Measurements from ENCODE around the gene ROR1. TPM values are rescaled to one million over a fixed set of nuclear protein-coding genes. Genes with fewer than 3 reads are reported as not detected.

ROR1 gene
- total RNA-seq, 2 experiments from 2014 or later: 0.10 to 0.14 TPM

DNA sequence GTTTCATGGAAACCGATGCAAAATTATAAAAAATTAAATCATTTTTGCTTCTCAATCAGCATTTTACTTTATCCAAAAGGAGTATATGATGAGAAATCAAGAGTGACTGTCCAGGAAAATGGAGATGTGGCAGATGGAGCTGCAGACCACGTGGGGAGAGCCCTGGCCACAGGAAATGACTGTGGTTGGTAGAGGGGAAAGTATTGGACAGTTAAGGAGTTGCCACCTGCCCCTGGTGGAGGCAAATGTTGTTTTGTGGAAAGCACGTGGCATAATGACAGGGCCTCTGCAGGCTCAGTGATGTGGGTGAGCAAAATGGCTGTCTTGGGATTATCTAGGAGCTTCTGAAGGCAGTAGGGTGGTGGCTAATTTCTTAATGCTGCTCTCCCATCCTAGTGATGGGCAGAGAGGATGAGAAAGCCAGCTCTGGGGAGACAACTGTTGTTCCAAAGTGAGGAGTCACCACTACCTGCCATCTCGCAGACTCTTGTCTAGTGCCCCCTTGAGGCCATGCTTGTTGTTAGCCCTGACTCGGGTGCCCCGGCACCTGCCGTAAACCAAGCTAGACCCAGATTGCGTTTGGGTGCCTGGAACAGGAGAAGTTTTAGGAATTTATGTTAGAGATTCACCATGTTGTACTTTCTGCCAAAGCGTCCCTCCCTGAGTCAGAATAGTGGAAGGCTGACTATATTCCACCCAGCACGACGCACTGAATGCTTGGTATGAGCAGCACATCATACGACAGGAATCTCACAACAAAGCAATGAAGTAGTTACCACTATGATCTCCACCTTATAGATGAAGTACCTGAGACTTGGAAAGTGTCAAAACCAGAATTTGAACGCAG lies 144.0 kb downstream of the ROR1 start:
- intact Hi-C loops (cut with micrococcal nuclease): loop anchor here (5.0 kb wide), 2 partner anchors 145 to 325 kb away; partner anchors contain the start of gene ROR1
- no peaks in the 10 kb centered on the region for H3K9me3 Mint-ChIP-seq
- no peaks in the 10 kb centered on the region for H3K36me3 Mint-ChIP-seq (ENCODE audit: low read depth)
- no peaks in the 10 kb centered on the region for H3K27me3 Mint-ChIP-seq (ENCODE audit: low read depth)
- H3K4me1 Mint-ChIP-seq (ENCODE audit: low read depth): no peaks in the 10 kb centered on the region
- CTCF ChIA-PET: interaction anchor here (0.6 to 1.5 kb wide), 4 partner anchors 11 to 315 kb away, joined by 3 to 6 read pairs (median 4); no protein-coding TSS in a partner anchor
- no peak overlapping the region for H3K27ac Mint-ChIP-seq
- DNase-seq: peak; percentile 42
- no peak overlapping the region for H3K4me3 Mint-ChIP-seq

DNA sequence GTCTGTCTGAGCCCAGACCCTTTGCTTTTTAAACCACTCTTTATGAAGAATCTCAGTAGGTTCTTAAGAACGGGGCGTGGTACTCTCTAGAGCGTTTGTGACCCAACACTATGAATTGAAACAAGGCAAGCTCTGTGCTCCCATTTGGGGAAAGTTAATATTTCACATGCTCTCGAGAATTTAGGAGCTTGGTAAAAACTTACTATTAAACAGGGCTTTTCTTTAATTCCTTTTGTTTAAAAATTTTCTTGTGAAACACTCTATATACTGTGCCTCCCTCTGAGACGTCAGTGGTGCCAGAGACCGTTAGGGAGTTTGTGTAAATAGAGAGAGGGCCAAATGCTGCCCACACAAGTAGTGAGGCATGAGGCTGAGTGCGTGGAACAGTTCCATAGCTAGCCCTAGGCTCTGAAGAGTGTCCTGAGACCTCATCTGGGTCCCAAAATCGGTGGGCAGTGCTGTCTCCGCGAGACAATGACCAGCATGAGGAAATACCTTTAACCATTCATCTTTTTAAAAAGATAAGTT lies 144.7 kb downstream of the ROR1 start:
- intact Hi-C loops (cut with micrococcal nuclease): loop anchor here (5.0 kb wide), 2 partner anchors 146 to 324 kb away; partner anchors contain the start of gene ROR1
- no peak for DNase-seq
- H3K4me3 Mint-ChIP-seq: no peak overlapping the region
- no peaks in the 10 kb centered on the region for H3K27me3 Mint-ChIP-seq (ENCODE audit: low read depth)
- H3K36me3 Mint-ChIP-seq (ENCODE audit: low read depth): no peaks in the 10 kb centered on the region
- no peaks in the 10 kb centered on the region for H3K4me1 Mint-ChIP-seq (ENCODE audit: low read depth)
- H3K27ac Mint-ChIP-seq: no peak overlapping the region
- CTCF ChIA-PET: interaction anchor here (0.9 to 1.5 kb wide), 3 partner anchors 10 to 226 kb away, joined by 3 to 6 read pairs (median 3); no protein-coding TSS in a partner anchor
- no peaks in the 10 kb centered on the region for H3K9me3 Mint-ChIP-seq

DNA sequence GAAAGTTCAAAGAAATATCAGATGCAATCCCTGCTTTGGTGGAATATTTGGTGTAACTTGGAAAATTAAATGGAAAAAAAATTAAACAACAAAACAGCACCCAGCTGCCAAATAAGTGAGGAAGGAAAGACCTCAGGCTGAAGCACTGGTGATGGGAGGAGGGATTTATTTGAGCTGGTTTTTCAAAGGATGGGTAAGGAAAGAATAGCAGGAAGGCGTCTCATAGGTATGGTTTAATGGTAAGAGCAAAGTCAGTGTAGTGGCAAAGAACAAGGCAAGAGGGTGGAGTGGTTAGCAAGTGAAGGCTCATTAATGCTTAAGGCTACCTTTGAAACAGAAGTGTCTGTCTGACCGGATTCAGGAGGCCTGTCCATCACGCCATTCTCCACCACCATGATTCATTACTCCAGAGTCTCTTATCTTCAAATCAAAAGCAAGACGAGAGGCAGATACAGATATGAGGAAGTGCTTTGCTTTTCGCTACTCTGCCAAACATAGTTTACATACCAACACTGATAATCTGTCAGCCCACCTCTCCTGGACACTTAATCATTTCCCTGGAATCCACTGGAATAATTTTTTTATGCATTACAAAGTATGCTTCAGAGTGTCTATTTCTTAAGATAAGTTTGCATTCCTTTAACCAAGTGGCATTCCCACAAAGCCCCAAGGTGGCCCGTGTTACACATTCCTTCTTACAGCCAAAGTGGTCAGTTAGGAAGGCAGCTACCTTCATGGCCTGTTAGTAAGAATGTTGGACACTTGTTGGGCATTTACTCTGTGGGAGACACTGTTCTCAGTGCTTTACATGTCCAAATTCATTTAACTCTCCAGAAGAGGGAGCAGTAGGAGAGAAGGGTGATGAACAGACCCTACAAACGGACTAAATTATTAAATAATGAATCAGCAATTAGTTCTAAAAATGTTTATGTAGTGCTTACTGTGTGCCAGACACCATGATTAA lies 146.6 kb downstream of the ROR1 start:
- no peak for DNase-seq
- intact Hi-C loops (cut with micrococcal nuclease): loop anchor here (5.0 kb wide), 1 partner anchor 217 kb away; no protein-coding TSS in a partner anchor
- Mint-ChIP-seq H3K9me3 (no peaks in the 10 kb centered on the region), H3K4me1 (ENCODE audit: low read depth) (no peaks in the 10 kb centered on the region), H3K27me3 (ENCODE audit: low read depth) (no peaks in the 10 kb centered on the region), H3K36me3 (ENCODE audit: low read depth) (no peaks in the 10 kb centered on the region), H3K27ac (no peak overlapping the region), H3K4me3 (no peak overlapping the region)
- CTCF ChIA-PET: no interaction called here

DNA sequence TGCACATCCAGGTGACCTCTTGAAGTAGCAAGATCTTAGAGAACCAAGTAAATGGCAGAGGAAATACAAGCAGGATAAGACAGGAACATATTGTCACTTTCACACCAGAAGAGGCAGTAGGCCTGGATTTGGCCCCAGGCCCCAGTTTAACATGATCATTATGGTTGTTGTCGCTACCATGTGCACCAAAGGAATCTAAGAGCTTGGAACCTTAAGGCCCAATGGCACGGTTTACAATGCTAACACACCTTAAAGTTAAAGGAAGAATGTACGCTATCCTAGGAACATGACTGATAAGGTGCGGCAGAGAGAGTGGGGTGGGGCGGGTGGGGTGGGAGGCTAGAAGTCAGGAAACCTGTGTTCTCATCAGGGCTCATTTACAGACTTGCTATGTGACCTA lies 147.5 kb downstream of the ROR1 start:
- Mint-ChIP-seq H3K4me1 (ENCODE audit: low read depth) (no peaks in the 10 kb centered on the region), H3K27me3 (ENCODE audit: low read depth) (no peaks in the 10 kb centered on the region), H3K9me3 (no peaks in the 10 kb centered on the region), H3K27ac (no peak overlapping the region), H3K4me3 (no peak overlapping the region), H3K36me3 (ENCODE audit: low read depth) (no peaks in the 10 kb centered on the region)
- intact Hi-C loops (cut with micrococcal nuclease): loop anchor here (5.0 kb wide), 1 partner anchor 216 kb away; no protein-coding TSS in a partner anchor
- DNase-seq: no peak
- CTCF ChIA-PET: no interaction called here

DNA sequence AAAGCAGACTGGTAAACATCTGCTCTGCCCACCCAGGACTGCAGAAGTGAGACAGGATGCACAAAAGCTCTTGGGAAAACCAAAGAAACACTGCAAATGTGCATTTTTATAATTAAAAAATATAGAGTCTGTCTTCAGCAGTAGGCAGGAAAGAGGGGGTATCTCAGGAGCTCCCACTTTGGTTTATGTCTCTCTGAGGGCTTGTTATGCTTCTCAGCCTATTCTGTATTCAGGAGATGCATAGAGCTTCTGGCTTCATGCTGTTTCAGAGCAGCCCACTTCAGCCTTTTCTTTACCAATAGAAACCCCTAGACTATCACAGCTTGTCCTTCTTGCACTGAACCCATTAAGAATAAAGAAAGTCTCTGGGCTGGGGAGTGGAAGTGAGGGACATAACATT lies 148.0 kb downstream of the ROR1 start:
- H3K9me3 Mint-ChIP-seq: no peaks in the 10 kb centered on the region
- no peak overlapping the region for H3K27ac Mint-ChIP-seq
- CTCF ChIA-PET: interaction anchor here (1.4 kb wide), 1 partner anchor 216 kb away, joined by 4 read pairs; no protein-coding TSS in a partner anchor

DNA sequence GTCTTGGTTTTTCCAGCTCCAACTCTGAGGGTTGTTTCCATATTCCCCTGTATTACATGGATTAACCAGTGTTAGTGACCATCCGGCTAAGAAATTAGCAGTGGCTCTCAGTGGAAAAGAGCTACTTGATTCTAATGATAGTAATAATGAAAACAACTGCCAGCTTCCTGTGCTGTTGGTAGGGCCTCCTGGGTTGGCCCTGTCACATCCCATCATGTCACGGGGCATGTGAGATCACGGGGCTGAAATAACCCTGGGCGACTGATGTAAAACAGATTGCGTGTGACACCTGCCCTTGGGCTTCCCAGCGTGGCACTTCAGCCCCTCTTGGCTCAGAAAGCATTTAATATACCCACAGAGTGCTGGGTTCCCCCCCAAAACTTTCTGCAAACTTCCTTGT lies 149.0 kb downstream of the ROR1 start:
- no peaks in the 10 kb centered on the region for H3K27me3 Mint-ChIP-seq (ENCODE audit: low read depth)
- H3K27ac Mint-ChIP-seq: no peak overlapping the region

More for the DNA sequence above, 148.0 kb downstream of the ROR1 start:
- Mint-ChIP-seq H3K4me3 (no peak overlapping the region), H3K4me1 (ENCODE audit: low read depth) (no peaks in the 10 kb centered on the region), H3K27me3 (ENCODE audit: low read depth) (no peaks in the 10 kb centered on the region), H3K36me3 (ENCODE audit: low read depth) (no peaks in the 10 kb centered on the region)
- intact Hi-C loops (cut with micrococcal nuclease): loop anchor here (5.0 kb wide), 1 partner anchor 215 kb away; no protein-coding TSS in a partner anchor
- DNase-seq: no peak

DNA sequence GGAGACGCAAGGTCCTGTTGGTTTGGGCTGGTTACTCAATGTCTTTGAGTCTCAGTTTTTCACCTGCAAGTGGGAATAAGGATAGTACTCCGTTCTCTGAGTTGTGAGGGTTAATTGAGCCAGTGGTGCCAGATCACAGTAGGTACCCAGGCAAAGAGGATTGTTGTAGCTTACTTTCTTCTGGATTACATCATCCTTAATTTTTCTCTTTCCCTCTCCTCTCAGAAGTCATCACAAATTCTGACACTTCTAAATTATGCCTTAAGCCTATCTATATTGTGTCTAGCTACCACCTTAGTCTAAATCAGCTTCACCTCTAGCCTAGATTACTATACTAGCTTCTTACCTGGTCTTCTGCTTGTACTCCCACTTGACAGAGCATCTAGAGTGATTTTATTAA lies 149.5 kb downstream of the ROR1 start:
- H3K9me3 Mint-ChIP-seq: no peaks in the 10 kb centered on the region
- H3K27me3 Mint-ChIP-seq (ENCODE audit: low read depth): no peaks in the 10 kb centered on the region
- CTCF ChIA-PET: interaction anchor here (1.2 kb wide), 1 partner anchor 232 kb away, joined by 3 read pairs; no protein-coding TSS in a partner anchor
- DNase-seq: no peak
- H3K36me3 Mint-ChIP-seq (ENCODE audit: low read depth): no peaks in the 10 kb centered on the region
- H3K27ac Mint-ChIP-seq: no peak overlapping the region
- H3K4me3 Mint-ChIP-seq: no peak overlapping the region
- intact Hi-C loops (cut with micrococcal nuclease): loop anchor here (5.0 kb wide), 1 partner anchor 214 kb away; no protein-coding TSS in a partner anchor
- no peaks in the 10 kb centered on the region for H3K4me1 Mint-ChIP-seq (ENCODE audit: low read depth)

More for the DNA sequence above, 149.0 kb downstream of the ROR1 start:
- DNase-seq: no peak
- Mint-ChIP-seq H3K4me3 (no peak overlapping the region), H3K36me3 (ENCODE audit: low read depth) (no peaks in the 10 kb centered on the region), H3K4me1 (ENCODE audit: low read depth) (no peaks in the 10 kb centered on the region), H3K9me3 (no peaks in the 10 kb centered on the region)
- CTCF ChIA-PET: interaction anchor here (1.4 kb wide), 1 partner anchor 214 kb away, joined by 4 read pairs; no protein-coding TSS in a partner anchor
- intact Hi-C loops (cut with micrococcal nuclease): loop anchor here (5.0 kb wide), 1 partner anchor 214 kb away; no protein-coding TSS in a partner anchor

DNA sequence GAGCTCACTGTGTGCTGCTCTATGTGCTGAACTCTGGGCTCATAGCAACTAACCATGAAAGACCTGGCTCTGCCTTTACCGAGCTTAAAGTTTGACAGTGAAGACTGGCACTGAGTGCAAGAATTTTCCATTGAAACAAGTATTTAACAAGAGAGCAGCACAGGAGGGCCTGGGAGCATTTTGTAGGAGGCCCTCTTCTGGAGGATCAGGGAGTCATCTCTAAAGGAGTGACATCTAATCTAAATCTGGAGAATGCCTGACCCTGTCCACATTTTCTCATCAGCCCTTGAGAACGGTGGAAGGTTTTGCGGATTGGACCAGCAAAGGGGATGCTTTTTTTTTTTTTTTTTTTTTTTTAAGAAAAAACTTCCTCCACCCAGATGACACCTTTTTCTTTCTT lies 150.8 kb downstream of the ROR1 start:
- H3K4me1 Mint-ChIP-seq (ENCODE audit: low read depth): no peaks in the 10 kb centered on the region
- H3K27me3 Mint-ChIP-seq (ENCODE audit: low read depth): no peaks in the 10 kb centered on the region
- DNase-seq: no peak
- CTCF ChIA-PET: interaction anchor here (0.8 to 1.2 kb wide), 2 partner anchors 112 to 233 kb away, joined by 3 read pairs; no protein-coding TSS in a partner anchor
- no peaks in the 10 kb centered on the region for H3K36me3 Mint-ChIP-seq (ENCODE audit: low read depth)
- intact Hi-C loops (cut with micrococcal nuclease): loop anchor here (5.0 kb wide), 1 partner anchor 213 kb away; no protein-coding TSS in a partner anchor
- H3K4me3 Mint-ChIP-seq: no peak overlapping the region
- no peak overlapping the region for H3K27ac Mint-ChIP-seq
- no peaks in the 10 kb centered on the region for H3K9me3 Mint-ChIP-seq

DNA sequence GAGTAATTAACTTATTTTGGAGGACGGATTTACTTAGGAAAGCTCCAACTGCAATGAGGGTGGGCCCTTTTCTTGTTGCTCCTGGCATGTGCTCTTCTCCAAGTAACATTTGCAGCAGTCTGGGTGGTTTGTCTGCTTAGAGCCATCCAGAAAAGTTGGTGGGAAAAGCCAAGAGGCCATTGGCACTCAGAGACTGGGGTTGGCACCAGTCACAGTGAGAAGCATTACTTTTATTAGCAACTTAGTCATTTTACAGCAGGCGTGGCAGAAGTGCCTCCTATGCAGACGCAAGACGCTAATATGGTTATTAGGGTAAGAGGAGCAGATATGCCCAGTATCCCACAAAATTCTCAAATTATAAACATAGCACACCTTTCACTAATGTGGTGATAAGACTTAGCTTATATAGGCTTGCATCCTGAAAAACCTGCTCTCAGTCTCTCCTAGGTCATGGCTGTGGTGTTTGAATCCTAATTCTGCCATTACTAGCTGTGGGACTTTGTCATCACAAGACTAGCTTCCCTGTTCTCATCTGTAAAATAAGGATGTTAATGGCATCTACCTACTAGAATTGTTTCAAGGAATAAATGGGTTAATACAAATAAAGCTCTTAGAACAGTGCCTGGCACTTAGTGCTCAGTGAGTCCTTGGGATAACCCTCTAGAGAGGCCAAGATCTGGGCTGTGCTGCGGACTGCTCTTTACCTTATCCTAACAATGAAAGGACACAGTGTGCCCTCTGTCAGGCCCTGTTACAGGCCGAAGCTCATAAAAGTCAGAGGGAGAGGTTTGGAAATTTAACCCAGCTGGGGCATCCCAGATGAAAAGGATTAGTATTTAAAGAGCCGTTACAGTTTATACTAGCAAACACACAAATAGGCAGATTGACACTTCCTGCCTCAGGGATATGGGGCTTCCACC lies 154.6 kb downstream of the ROR1 start:
- intact Hi-C loops (cut with micrococcal nuclease): no loop called here
- H3K9me3 Mint-ChIP-seq: no peaks in the 10 kb centered on the region
- H3K27ac Mint-ChIP-seq: no peak overlapping the region
- no peak overlapping the region for H3K4me3 Mint-ChIP-seq
- H3K4me1 Mint-ChIP-seq (ENCODE audit: low read depth): no peaks in the 10 kb centered on the region
- no peak for DNase-seq
- no peaks in the 10 kb centered on the region for H3K27me3 Mint-ChIP-seq (ENCODE audit: low read depth)
- no peaks in the 10 kb centered on the region for H3K36me3 Mint-ChIP-seq (ENCODE audit: low read depth)
- CTCF ChIA-PET: interaction anchor here (0.6 to 0.9 kb wide), 2 partner anchors 10 to 747 kb away, joined by 3 read pairs; no protein-coding TSS in a partner anchor

DNA sequence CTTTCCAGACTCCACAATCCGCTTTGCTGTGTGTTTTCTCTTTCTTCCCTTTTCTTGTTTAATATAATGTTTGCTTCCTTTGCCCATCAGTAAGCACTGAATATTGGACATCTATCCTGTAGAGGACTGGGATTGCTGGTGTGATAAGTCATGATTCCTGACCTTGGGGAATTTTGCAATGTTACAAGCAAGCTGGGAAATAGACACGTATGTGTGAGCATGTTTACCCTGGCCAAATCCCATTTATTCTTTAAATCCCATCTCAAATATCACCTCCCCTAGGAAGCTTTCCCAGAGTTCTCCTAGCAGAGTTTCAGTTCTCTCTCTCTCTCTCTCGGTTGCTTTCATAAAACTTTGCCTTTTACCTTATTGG lies 155.3 kb downstream of the ROR1 start:
- CTCF ChIA-PET: interaction anchor here (0.6 to 0.9 kb wide), 2 partner anchors 11 to 746 kb away, joined by 3 read pairs; no protein-coding TSS in a partner anchor
- intact Hi-C loops (cut with micrococcal nuclease): no loop called here
- H3K36me3 Mint-ChIP-seq (ENCODE audit: low read depth): no peaks in the 10 kb centered on the region

DNA sequence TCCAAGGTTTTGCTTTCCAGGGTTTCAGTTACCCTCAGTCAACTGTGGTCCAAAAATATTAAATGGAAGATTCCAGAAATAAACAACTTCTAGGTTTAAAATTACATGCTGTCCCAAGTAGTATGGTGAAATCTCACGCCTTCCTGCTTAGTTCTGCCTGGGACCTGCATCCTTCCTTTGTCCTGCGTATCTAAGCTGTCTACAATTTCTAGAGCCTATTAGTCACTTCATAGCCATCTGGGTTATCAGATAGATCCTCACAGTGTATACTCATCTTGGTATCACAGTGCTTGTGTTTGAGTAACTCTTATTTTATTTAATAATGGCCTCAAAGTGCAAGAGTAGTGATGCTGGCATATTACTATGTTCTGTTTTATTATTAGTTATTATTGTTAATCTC lies 157.7 kb downstream of the ROR1 start:
- intact Hi-C loops (cut with micrococcal nuclease): no loop called here
- CTCF ChIA-PET: no interaction called here
- Mint-ChIP-seq H3K27ac (no peak overlapping the region), H3K4me1 (ENCODE audit: low read depth) (no peaks in the 10 kb centered on the region), H3K27me3 (ENCODE audit: low read depth) (no peaks in the 10 kb centered on the region), H3K9me3 (no peaks in the 10 kb centered on the region), H3K4me3 (no peak overlapping the region), H3K36me3 (ENCODE audit: low read depth) (no peaks in the 10 kb centered on the region)
- no peak for DNase-seq

More for the DNA sequence above, 155.3 kb downstream of the ROR1 start:
- Mint-ChIP-seq H3K4me1 (ENCODE audit: low read depth) (no peaks in the 10 kb centered on the region), H3K27ac (no peak overlapping the region), H3K27me3 (ENCODE audit: low read depth) (no peaks in the 10 kb centered on the region), H3K4me3 (no peak overlapping the region), H3K9me3 (no peaks in the 10 kb centered on the region)
- DNase-seq: no peak

Data from activated naive CD4-positive, alpha-beta T cell treated with anti-CD3 and anti-CD28 coated beads for 36 hours (primary cell).